Measurements from ENCODE around the gene CSTA.

The CSTA gene

DNA sequence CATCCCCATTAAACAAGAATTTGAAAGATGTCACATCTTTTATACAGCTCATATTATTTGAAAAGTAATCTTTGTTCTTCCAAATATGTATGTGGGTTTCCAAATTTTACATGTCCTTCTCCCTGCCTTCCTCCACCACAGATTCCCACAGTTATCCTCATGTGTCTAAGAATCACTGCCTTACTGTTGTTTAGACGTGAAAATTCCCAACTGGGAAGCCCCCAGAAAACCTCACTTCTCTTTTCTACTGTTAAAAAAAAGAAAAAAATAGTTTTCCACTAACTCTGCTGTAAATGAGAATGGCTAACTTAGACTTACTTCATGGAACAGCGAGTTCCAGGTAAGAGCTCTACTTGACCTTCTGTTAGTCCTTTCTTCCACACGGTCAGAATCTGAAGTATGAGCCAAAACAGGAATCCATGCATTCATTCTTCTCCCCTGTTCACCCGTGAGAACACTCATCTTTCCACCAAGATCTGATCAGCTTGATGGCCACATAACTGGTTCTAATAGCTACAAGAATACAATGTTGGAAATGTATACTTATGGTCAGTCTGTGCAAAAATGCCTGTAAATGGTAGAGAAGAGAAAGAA, 17.9 kb upstream of the CSTA start:
- Histone ChIP-seq H3K14ac (ENCODE audit: low read length) (no peak overlapping the region), H2BK5ac (ENCODE audit: low read length) (no peak overlapping the region), H4K8ac (ENCODE audit: low read depth, low read length) (no peak overlapping the region), H2AFZ (ENCODE audit: low read length) (no peak overlapping the region), H3K4ac (ENCODE audit: low read length) (no peak overlapping the region), H3K36me3 (replicated peaks in 1 of 2; ENCODE audit: control insufficient read depth in 2 of 2, insufficient read depth in 2 of 2, low read length in 2 of 2) (no peaks in the 10 kb centered on the region), H3K18ac (ENCODE audit: low read length) (no peak overlapping the region), H3K4me1 (ENCODE audit: control insufficient read depth in 2 of 2, insufficient read depth in 1 of 2, low read depth in 1 of 2, low read length in 2 of 2) (no peaks in the 10 kb centered on the region), H4K91ac (ENCODE audit: low read depth, low read length, poor library complexity) (no peak overlapping the region), H3K27me3 (ENCODE audit: control insufficient read depth in 3 of 3, insufficient read depth in 3 of 3, low read depth in 1 of 3, low read length in 3 of 3) (peaks cover 0 to 15% (median 0%) of the 10 kb centered on the region in 3 experiments), H3K79me1 (ENCODE audit: low read depth, low read length) (no peaks in the 10 kb centered on the region), H3K9ac (ENCODE audit: low read depth, low read length, poor library complexity) (no peak overlapping the region), H3K9me3 (replicated peaks in 1 of 2; ENCODE audit: control insufficient read depth in 2 of 2, insufficient read depth in 1 of 2, low read depth in 1 of 2, low read length in 2 of 2) (no peaks in the 10 kb centered on the region), H3K27ac (replicated peaks; ENCODE audit: low read length) (no peak overlapping the region), H3K23ac (ENCODE audit: low read depth, low read length, poor library complexity) (no peak overlapping the region), H2BK12ac (ENCODE audit: low read length) (no peak overlapping the region), H3K4me2 (ENCODE audit: insufficient read depth, low read length, poor library complexity, severe bottlenecking) (no peak overlapping the region), H3K4me3 (ENCODE audit: low read length in 2 of 2) (no peak overlapping the region), H2BK15ac (ENCODE audit: low read length) (no peak overlapping the region), H2AK5ac (ENCODE audit: low read depth, low read length) (no peak overlapping the region), H2BK120ac (ENCODE audit: low read depth, low read length) (no peak overlapping the region)
- WGBS, 2 donors (ENCODE audit: extremely low coverage in 2 of 2, insufficient read length in 2 of 2, insufficient replicate concordance in 1 of 2) = no CpG with 5 or more reads among the region's 4 CpGs
- no peak for DNase-seq (ENCODE audit: low spot score)

DNA sequence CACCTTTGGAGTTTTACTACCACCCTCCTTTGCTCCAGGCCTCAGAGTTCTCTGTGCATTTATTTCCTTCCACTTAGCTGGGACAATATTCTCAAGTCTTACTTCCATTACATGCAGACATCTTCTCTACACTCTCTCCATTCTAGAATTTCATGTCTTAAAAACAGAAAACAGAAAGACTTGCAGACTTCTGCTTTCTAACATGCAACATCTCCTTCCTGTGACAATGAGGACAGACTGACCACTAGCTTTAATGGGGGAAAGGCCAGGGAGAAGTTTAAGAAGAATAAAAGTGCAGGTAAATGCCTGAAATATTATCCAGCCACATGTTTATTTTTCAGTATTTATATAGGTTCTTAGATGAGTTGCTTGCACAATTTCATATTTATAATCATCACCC, 17.1 kb upstream of the CSTA start:
- Histone ChIP-seq H3K4me2 (ENCODE audit: insufficient read depth, low read length, poor library complexity, severe bottlenecking) (no peak overlapping the region), H3K4me1 (ENCODE audit: control insufficient read depth in 2 of 2, insufficient read depth in 1 of 2, low read depth in 1 of 2, low read length in 2 of 2) (no peaks in the 10 kb centered on the region), H4K8ac (ENCODE audit: low read depth, low read length) (no peak overlapping the region), H4K91ac (ENCODE audit: low read depth, low read length, poor library complexity) (no peak overlapping the region), H2AFZ (ENCODE audit: low read length) (no peak overlapping the region), H3K79me1 (ENCODE audit: low read depth, low read length) (no peaks in the 10 kb centered on the region), H3K9ac (ENCODE audit: low read depth, low read length, poor library complexity) (no peak overlapping the region), H3K4me3 (ENCODE audit: low read length in 2 of 2) (no peak overlapping the region), H2AK5ac (ENCODE audit: low read depth, low read length) (no peak overlapping the region), H3K36me3 (replicated peaks in 1 of 2; ENCODE audit: control insufficient read depth in 2 of 2, insufficient read depth in 2 of 2, low read length in 2 of 2) (no peaks in the 10 kb centered on the region), H3K9me3 (replicated peaks in 1 of 2; ENCODE audit: control insufficient read depth in 2 of 2, insufficient read depth in 1 of 2, low read depth in 1 of 2, low read length in 2 of 2) (no peaks in the 10 kb centered on the region), H3K23ac (ENCODE audit: low read depth, low read length, poor library complexity) (no peak overlapping the region), H2BK120ac (ENCODE audit: low read depth, low read length) (no peak overlapping the region), H2BK5ac (ENCODE audit: low read length) (no peak overlapping the region), H3K18ac (ENCODE audit: low read length) (no peak overlapping the region), H2BK15ac (ENCODE audit: low read length) (no peak overlapping the region), H3K27ac (replicated peaks; ENCODE audit: low read length) (no peak overlapping the region), H3K4ac (ENCODE audit: low read length) (no peak overlapping the region), H3K27me3 (ENCODE audit: control insufficient read depth in 3 of 3, insufficient read depth in 3 of 3, low read depth in 1 of 3, low read length in 3 of 3) (peaks cover 0 to 15% (median 0%) of the 10 kb centered on the region in 3 experiments), H2BK12ac (ENCODE audit: low read length) (no peak overlapping the region), H3K14ac (ENCODE audit: low read length) (no peak overlapping the region)
- DNase-seq (ENCODE audit: low spot score) = no peak

DNA sequence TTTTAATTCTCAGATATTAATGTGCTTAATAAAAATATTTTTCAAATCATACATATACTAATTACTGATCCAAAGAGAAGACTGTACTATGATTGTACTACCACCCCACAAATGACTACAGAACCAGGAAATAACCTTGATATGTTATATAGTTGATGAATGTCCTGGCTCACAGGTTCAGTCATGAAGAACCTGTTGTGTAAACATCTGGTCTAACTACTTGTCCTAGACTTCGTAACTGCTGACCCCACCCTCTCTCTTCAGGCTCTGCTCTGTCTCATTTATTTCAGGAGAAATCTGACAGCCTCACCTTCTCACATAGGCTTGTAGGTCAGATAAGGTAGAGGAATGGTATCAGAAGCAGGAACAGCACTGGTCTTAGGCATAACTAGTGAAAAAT, 14.7 kb upstream of the CSTA start:
- Histone ChIP-seq H2BK15ac (ENCODE audit: low read length) (no peak overlapping the region), H3K27ac (replicated peaks; ENCODE audit: low read length) (no peak overlapping the region), H3K18ac (ENCODE audit: low read length) (no peak overlapping the region), H3K9ac (ENCODE audit: low read depth, low read length, poor library complexity) (no peak overlapping the region), H3K4me1 (ENCODE audit: control insufficient read depth in 2 of 2, insufficient read depth in 1 of 2, low read depth in 1 of 2, low read length in 2 of 2) (peaks cover 0 to 3% of the 10 kb centered on the region in 2 donors), H4K91ac (ENCODE audit: low read depth, low read length, poor library complexity) (no peak overlapping the region), H2AK5ac (ENCODE audit: low read depth, low read length) (no peak overlapping the region), H3K36me3 (replicated peaks in 1 of 2; ENCODE audit: control insufficient read depth in 2 of 2, insufficient read depth in 2 of 2, low read length in 2 of 2) (no peaks in the 10 kb centered on the region), H3K27me3 (ENCODE audit: control insufficient read depth in 3 of 3, insufficient read depth in 3 of 3, low read depth in 1 of 3, low read length in 3 of 3) (peaks cover 0 to 15% (median 0%) of the 10 kb centered on the region in 3 experiments), H3K4ac (ENCODE audit: low read length) (no peak overlapping the region), H3K79me1 (ENCODE audit: low read depth, low read length) (no peaks in the 10 kb centered on the region), H2BK120ac (ENCODE audit: low read depth, low read length) (no peak overlapping the region), H2BK12ac (ENCODE audit: low read length) (no peak overlapping the region), H2BK5ac (ENCODE audit: low read length) (no peak overlapping the region), H3K9me3 (replicated peaks in 1 of 2; ENCODE audit: control insufficient read depth in 2 of 2, insufficient read depth in 1 of 2, low read depth in 1 of 2, low read length in 2 of 2) (no peaks in the 10 kb centered on the region), H2AFZ (ENCODE audit: low read length) (no peak overlapping the region), H3K4me3 (ENCODE audit: low read length in 2 of 2) (no peak overlapping the region), H3K14ac (ENCODE audit: low read length) (no peak overlapping the region), H3K23ac (ENCODE audit: low read depth, low read length, poor library complexity) (no peak overlapping the region), H4K8ac (ENCODE audit: low read depth, low read length) (no peak overlapping the region), H3K4me2 (ENCODE audit: insufficient read depth, low read length, poor library complexity, severe bottlenecking) (no peak overlapping the region)
- WGBS, 2 donors (ENCODE audit: extremely low coverage in 2 of 2, insufficient read length in 2 of 2, insufficient replicate concordance in 1 of 2) = no CpG with 5 or more reads among the region's 1 CpG
- no peak for DNase-seq (ENCODE audit: low spot score)

DNA sequence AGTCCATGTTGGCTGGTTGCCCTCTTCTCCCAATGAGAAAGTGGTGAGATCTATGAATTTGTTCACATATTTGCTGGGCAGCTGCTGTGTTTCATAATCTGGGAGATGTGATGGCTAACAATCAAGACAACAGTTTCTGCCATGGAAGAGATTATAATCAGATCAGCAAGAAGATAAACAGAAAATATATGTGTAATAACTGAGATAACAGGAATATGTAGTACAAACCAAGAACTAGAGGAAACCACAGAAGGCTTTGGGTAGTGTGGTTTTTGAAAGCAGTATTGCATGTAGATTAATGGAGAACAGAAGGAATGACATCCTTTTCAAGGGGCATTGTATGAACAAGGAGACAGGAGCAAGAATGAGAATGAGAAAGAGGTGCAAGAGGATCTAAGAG, 12.2 kb upstream of the CSTA start:
- no peak overlapping the region for H2BK120ac ChIP-seq (ENCODE audit: low read depth, low read length)
- H2AK5ac ChIP-seq (ENCODE audit: low read depth, low read length) = no peak overlapping the region
- no peak overlapping the region for H3K27ac ChIP-seq (replicated peaks; ENCODE audit: low read length)
- H2BK12ac ChIP-seq (ENCODE audit: low read length) = no peak overlapping the region
- H3K4ac ChIP-seq (ENCODE audit: low read length) = no peak overlapping the region
- H3K14ac ChIP-seq (ENCODE audit: low read length) = no peak overlapping the region
- no peaks in the 10 kb centered on the region for H3K9me3 ChIP-seq (replicated peaks in 1 of 2; ENCODE audit: control insufficient read depth in 2 of 2, insufficient read depth in 1 of 2, low read depth in 1 of 2, low read length in 2 of 2)
- H3K36me3 ChIP-seq (replicated peaks in 1 of 2; ENCODE audit: control insufficient read depth in 2 of 2, insufficient read depth in 2 of 2, low read length in 2 of 2) = no peaks in the 10 kb centered on the region
- H3K9ac ChIP-seq (ENCODE audit: low read depth, low read length, poor library complexity) = no peak overlapping the region
- no peak overlapping the region for H2BK15ac ChIP-seq (ENCODE audit: low read length)
- H4K91ac ChIP-seq (ENCODE audit: low read depth, low read length, poor library complexity) = no peak overlapping the region
- H3K4me1 ChIP-seq (ENCODE audit: control insufficient read depth in 2 of 2, insufficient read depth in 1 of 2, low read depth in 1 of 2, low read length in 2 of 2) = peaks cover 0 to 3% of the 10 kb centered on the region in 2 donors
- no peaks in the 10 kb centered on the region for H3K79me1 ChIP-seq (ENCODE audit: low read depth, low read length)
- no peak overlapping the region for H3K18ac ChIP-seq (ENCODE audit: low read length)
- no peak overlapping the region for H3K4me2 ChIP-seq (ENCODE audit: insufficient read depth, low read length, poor library complexity, severe bottlenecking)
- no peak overlapping the region for H3K23ac ChIP-seq (ENCODE audit: low read depth, low read length, poor library complexity)
- peaks cover 0 to 6% (median 0%) of the 10 kb centered on the region in 3 experiments for H3K27me3 ChIP-seq (ENCODE audit: control insufficient read depth in 3 of 3, insufficient read depth in 3 of 3, low read depth in 1 of 3, low read length in 3 of 3)
- no peak overlapping the region for H2AFZ ChIP-seq (ENCODE audit: low read length)
- no peak for DNase-seq (ENCODE audit: low spot score)
- no peak overlapping the region for H2BK5ac ChIP-seq (ENCODE audit: low read length)
- H4K8ac ChIP-seq (ENCODE audit: low read depth, low read length) = no peak overlapping the region
- no peak overlapping the region for H3K4me3 ChIP-seq (ENCODE audit: low read length in 2 of 2)
